GM18858 (cell line): ENCODE data around the gene TNFAIP3.
"Not testable (repeated sequence)": the region's sequence is repeated elsewhere in the genome, so short reads cannot be mapped to it uniquely, and the experiment has no call there.

Experiments
- ATAC-seq: cut with Tn5 transposase; IDR thresholded peaks from one replicate; pipeline ENCODE4 v1.9.1; 2021; ENCODE audit not compliant: unreplicated experiment

Gene TNFAIP3

DNA sequence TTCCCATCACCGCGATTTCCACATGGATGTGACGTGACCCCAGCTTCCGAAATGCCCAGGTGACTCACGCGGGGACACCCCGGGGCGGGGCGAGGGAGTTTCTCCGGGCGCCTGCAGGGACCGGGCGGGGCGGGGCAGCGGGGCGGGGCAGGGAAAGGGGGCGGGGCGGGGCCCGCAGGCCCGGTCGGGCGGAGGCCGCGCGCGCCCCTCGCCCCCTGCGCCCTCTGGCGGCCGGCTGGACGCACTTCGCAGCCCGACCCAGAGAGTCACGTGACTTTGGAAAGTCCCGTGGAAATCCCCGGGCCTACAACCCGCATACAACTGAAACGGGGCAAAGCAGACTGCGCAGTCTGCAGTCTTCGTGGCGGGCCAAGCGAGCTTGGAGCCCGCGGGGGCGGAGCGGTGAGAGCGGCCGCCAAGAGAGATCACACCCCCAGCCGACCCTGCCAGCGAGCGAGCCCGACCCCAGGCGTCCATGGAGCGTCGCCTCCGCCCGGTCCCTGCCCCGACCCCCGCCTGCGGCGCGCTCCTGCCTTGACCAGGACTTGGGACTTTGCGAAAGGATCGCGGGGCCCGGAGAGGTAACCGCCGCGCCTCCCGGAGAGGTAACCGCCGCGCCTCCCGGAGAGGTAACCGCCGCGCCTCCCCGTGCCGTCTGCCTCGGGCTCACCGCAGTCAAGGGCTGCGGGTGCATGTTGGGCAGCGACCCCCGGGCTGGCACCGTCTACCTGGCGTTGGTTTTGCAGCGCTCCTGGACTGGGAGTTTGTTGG, at the start of gene TNFAIP3:
Gene TNFAIP3, plus strand, starts transcription at position 346 of the 771 bp plus-strand sequence. CDS start 3,969 bp downstream, outside the sequence.
- peak; percentile 59 for ATAC-seq

DNA sequence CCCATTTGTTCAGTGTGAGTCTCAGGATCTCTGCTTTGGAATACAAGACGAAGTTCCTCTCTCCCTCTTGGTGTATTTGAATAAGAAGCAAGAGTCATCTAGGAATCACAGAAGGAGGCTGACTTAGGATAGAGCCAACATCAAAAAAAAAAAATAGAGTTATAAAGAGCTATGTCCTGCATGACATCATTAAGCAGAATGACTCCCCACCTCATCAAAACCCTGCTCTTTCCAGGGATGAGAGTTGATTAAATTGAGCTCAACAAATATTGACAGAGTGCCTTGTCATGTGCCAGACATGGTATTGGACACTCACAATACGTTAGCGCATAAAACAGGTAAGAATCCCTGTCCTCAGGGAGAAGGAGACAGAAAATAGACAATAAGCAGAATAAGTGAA, 48.6 kb upstream of the TNFAIP3 start:
- ATAC-seq: no peak

DNA sequence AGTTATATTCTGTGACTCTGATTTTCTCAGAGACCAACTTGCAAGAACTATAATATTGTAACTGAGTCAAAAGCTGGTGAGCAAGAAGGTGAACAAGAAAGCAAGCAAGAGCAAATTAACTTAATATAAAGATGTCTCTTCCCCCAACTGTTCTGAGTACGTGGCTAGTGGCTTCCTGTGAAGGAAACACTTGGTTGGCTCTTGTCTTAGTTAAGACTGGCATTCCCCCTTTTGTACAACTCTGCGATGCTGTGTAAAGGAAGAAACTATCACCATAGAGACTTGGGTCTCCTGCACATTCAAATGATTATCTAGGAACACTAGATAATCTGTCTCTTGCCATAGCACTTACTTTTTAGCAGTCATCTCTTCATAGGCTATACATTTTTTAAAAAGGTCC, 47.3 kb upstream of the TNFAIP3 start:
- peak; percentile 54 for ATAC-seq

DNA sequence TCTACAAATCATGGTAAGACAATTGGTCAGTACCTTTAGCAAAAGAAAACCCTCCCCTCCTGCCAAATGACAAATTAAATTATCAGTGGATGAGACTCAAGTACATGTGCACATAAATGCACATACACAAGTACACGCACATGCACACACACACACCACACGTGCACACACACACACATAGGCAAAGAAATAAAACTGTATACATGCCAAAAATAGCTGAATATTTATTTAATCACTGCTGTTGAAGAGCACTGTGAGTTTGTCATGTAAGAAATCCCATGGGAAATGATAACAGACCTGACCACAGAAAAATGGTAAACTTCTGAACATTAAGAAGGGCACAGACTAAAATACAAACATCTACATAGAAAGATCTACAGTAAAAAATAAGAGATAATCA, 46.6 kb upstream of the TNFAIP3 start:
- no peak for ATAC-seq

DNA sequence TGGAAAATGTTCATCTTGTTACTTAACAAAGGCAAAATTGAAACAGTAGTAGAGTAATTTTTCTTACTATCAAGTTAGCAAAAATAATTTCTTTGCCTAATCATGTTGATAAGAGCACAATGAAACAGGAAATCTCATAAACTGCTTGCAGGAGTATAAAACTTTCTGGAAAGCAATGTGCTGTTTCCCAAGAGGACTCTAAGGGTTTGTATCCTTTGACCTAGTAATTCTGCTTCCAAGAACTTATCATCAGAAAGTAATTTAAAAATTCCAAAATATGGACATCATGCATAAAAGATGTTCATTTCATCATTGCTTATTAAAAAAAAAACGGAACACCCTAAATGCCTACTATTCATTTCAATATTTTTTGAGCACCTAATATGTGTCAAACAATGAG, 46.1 kb upstream of the TNFAIP3 start:
- ATAC-seq: no peak

DNA sequence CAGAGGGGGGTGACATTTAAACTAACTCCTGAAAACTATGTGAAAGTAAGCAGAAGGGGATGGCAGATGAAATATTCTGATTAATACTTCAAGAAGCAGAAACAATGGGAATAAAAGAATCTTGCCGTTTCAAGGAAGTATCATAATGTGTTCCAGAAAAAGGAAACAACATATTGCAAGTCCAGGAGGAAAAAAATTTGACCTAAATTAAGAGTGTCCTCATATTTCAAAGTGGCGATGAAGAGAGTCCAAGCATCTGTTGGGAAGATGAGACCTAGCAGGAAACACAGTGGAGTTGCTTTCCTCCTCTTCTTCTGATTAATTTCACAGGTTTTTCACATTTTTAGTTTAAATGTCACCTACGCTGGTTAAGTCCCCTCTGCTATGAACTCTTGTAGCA, 45.6 kb upstream of the TNFAIP3 start:
- ATAC-seq: no peak

DNA sequence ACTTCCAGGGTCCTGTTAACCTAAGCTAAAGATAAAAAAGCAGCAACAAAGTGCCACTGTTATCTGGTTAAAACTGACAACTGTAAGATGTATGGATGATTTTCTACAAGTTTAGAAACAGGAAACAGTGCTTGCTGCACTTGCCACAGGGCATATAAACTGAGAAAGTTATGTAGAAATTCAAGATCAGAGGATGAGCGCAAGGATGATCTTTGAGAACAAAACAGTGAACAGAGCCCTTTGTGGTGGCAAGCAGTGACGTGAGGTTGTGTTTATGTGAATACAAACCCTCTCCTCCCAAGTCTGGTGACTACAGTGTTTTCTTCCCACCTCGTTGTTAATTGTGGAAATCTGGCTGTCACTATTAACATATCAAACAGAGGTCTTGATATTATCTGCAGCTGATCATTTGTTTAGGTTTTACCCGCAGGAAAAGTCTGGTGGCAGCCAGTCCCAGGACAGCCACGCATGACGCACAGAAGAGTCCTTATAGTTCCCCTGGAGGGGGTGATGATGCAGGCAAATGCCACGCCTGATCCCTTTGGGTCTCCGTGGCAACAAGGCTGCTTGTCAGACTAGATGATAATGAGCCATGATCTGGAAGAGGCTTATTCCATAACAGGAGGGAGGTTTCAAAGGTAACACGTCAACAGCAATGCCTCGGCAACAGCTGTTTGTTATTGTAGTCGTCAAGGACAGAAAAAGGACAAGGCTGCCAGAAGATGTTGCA, 43.1 kb upstream of the TNFAIP3 start:
- ATAC-seq: no peak

DNA sequence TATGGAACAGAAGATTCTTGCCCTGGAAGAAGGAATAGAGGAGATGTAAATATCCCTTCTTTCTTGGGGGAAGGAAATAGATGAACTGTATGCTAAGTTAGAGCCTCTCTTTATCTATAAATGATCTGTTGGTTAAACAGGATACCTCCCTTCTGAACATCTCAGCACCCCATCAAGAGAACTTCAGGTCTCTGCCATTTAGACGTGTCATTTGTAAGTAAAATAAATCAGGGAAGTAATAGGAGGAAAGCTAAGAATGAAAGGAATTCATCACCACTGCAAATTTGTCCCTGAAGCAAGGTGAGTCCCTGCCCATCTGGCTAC, 42.5 kb upstream of the TNFAIP3 start:
- ATAC-seq: no peak

DNA sequence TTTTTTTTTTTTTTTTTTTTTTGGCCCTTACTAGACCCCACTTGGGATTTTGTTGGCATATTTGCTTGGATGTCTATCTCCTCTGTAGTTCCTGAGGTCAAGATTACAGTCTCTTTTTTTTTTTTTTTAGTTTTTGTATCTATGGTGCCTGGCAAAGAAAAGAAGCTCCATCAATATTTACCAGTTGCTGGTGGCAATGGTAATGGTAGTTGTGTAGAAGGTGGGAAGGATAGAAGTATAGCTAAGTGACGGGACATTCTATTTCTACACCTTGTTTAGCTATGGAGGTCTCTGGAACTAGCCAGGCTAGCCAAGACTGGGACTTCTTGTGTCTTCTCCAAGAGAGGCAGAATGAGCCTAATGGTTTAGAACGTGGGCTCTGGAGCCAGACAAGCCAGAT, 42.2 kb upstream of the TNFAIP3 start:
- no peak for ATAC-seq

DNA sequence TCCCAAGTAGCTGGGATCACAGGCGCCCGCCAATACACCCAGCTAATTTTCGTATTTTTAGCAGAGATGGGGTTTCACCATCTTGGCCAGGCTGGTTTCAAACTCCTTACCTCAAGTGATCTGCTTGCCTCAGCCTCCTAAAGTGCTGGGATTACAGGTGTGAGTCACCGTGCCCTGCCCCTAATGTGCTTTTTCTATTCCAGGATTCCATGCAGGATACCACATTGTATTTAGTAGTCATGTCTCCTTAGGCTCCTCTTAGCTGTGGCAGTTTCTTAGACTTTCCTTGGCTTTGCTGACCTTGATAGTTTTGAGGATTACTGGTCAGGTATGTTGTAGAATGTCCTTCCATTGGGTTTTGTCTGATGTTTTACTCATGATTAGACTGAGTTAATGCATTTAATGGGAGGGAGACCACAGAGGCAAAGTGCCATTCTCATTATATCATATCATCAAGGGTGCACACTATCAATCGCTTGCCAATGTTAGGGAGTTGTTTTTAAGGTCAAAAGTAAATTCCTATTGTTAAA, 39.6 kb upstream of the TNFAIP3 start:
- ATAC-seq: no peak

DNA sequence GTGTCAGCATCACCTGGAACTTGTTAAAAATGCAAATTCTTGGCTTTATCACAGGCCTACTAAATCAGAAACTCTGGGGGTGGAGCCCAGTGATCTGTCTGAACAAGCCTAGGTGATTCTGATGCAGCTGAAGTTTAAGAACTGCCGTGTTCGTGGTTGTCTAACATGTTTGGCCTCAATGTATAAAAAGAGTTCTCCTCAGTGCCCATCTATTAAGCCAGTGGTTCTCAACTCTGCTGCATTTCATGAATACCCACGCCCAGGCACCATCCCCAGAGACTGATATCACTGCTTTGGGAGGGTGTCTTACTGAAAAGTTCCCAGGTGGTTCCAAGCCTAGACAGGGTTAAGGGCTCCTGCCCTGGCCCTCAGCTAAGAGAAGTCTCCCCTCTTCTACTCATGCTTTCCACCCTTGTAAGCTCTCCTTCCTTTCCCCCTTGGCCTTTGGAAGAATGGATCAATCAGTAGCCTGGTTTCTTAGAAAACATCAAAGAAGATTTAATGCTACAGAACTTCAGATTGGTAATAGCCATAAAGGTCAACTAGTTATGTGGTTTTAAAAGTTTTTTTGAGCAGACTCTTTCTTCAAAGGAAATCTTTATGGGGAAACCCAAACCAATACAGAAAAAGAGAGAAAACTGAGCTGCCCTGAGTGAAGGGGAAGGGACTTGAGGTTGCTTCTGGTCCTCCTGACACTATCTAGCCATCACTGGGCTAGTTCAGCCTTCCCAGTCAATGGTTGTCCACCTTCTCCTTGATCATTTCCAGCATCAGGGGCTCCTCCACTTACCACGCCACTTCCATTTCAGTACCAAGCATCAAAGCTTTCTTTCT, 38.9 kb upstream of the TNFAIP3 start:
- ATAC-seq: no peak

DNA sequence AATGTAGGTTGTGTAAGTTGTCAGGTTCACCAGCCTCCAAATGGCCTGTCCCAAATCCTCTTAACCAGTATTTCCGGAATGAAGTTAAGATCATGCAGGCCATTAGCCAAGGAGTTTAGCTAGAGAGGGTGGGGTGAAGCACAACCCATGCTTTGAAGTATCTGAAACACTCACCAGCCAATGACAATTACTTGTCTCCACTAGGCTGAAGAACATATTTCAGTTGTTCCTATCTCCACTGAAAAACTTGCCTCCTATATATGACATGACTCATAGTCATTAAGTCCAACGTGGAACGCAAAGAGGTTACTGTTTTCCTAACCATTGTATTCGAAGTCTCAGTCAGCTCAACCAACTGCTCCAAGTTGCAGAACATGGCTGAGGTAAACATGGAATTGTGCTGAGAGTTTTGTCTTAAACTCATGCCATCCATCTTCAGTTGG, 37.4 kb upstream of the TNFAIP3 start:
- ATAC-seq: no peak

DNA sequence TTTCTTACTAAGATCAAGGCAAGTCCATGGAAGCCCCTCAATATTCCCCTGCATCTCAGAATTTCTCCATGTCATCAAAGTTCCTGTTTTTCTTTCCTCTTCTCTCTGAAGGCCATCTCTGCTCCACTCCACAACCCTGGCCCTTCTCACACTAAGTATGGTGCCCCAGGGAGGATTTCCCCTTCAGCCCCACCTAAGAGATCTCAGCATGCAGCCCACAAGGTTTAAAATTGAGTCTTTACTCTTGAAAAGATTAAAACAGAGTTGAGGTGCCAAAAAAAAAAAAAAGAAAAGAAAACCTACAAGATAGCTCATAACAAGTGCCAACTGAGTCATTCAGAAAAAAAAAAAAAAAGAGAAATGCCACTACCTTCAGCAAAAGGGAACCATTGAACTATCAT, 36.5 kb upstream of the TNFAIP3 start:
- ATAC-seq: no peak

DNA sequence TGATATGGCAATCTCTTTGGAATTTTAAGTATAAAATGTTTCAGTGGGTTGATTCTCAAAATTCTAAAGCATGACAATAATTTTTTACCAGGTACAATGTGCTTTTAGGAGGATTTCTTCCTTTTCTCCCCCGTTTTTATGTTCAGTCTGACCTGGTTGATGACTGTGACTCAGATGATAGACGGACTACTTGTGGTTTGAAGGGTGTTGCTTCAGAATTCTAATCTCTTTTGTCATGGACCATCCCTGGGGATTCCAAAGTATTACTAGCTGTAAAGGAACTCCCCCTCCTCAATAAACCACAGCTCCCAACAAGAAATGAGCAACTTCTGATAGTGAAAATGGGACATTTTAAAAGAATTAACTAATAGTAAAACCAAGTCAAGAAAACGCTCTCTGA, 34.9 kb upstream of the TNFAIP3 start:
- no peak for ATAC-seq

DNA sequence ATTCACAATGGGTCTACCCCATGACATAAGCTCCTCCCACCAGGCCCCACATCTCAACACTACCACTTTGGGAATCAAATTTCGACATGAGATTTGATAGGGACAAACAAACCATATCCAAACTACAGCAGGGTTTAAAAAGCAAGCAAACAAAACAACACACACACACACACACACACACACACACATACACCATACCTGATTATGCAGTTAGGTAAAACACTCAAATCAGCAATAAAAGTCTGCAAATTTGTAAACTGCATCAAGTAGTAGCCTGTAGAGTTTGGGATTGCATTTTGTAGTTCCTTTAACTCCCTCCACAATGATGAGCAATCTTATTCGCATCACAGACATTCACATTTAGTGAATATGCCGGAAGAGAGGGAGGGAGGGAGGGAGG, 32.6 kb upstream of the TNFAIP3 start:
- no peak for ATAC-seq

DNA sequence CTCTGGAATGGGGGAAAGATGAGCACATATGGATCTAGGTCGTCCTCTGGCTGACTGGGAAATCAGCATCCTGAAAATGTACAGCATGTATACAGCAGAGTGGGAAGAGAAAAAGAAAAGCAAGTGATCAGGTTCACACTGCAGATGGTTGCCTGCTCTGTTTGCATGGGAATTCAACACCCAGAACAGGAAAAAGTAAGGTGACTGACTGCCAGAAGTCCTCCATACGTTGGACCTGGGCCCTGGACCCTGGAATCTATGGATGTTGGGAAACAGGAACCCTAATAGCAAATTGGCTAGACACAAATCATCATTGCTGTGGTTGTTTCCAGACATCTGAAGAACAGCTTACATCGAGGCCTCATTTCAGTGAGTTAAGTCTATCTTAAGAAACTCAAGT, 30.3 kb upstream of the TNFAIP3 start:
- no peak for ATAC-seq

DNA sequence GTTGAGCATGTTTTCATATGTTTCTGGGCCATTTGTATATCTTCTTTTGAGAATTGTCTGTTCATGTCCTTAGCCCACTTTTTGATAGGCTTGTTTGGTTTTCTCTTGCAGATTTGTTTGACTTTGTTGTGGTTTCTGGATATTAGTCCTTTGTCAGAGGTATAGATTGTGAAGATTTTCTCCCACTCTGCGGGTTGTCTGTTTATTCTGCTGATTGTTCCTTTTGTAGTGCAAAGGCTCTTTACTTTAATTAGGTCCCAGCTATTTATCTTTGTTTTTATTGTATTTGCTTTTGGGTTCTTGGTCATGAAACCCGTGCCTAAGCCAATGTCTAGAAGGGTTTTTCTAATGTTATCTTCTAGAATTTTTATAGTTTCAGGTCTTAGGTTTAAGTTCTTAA, 29.0 kb upstream of the TNFAIP3 start:
- ATAC-seq: not testable (repeated sequence)

DNA sequence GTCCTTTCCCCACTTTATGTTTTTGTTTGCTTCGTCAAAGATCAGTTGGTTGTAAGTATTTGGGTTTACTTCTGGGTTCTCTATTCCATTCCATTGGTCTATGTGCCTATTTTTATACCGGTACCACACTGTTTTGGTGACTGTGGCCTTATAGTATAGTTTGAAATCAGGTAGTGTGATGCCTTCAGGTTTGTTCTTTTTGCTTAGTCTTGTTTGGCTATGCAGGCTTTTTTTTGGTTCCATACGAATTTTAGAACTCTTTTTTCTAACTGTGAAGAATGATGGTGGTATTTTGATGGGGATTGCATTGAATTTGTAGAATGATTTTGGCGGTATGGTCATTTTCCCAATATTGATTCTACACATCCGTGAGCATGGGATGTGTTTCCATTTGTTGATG, 28.5 kb upstream of the TNFAIP3 start:
- ATAC-seq: not testable (repeated sequence)

DNA sequence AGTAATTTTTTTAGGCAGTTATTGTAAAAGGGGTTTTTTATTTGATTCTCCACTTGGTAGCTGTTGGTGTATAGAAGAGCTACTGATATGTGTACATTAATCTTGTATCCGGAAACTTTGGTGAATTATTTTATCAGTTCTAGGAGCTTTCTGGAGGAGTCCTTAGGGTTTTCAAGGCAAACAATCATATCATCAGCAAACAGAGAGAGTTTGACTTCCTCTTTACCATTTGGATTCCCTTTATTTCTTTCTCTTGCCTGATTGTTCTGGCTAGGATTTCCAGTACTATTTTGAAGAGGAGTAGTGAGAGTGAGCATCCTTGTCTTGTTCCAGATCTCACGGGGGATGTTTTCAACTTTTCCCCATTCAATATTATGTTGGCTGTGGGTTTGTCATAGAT, 28.0 kb upstream of the TNFAIP3 start:
- ATAC-seq: no peak

DNA sequence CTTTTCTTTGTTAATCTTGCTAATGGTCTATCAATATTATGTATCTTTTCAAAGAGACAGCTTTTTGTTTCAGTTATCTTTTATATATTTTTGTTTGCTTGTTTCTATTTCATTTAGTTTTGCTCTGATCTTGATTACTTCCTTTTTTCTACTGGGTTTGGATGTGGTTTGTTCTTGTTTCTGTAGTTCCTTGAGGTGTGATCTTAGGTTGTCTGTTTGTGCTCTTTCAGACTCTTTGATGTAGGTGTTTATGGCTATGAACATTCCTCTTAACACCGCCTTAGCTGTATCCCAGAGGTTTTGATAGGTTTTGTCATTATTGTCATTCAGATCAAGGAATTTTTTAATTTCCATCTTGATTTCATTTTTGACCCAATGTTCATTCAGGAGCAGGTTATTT, 26.8 kb upstream of the TNFAIP3 start:
- ATAC-seq: no peak

DNA sequence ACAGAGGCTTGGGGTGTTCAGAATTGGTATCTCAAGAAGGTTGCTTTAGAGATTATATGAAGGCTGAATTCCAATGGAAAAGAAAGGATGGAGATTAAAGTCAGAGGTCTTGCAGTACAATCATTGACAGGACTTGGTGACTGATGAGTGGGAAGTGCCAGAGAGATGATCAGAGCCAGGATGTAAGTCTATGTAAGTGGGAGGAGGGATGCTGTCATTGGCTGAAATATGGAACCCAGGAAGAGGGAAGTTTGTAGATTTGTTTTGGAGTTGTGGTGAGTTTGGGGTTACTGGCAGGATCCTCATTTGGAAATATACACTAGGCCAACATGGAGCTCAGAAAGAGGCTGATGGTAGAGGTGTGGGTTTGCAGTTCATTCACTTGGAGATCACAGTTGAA, 23.8 kb upstream of the TNFAIP3 start:
- ATAC-seq: no peak

DNA sequence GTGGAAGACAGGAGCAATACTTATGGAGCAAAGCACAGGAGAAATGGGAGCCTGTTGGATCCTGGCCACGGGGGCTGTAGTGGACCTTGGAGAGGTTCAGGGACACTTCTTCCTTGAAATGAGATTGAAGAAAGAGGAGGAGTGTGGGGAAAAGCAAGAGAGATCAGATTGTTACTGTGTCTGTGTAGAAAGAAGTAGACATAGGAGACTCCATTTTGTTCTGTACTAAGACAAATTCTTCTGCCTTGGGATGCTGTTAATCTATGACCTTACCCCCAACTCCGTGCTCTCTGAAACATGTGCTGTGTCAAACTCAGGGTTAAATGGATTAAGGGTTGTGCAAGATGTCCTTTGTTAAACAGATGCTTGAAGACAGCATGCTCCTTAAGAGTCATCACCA, 22.7 kb upstream of the TNFAIP3 start:
- ATAC-seq: not testable (repeated sequence)
